ENCODE data around the gene TEKT5.
"Not testable (repeated sequence)": the region's sequence is repeated elsewhere in the genome, so short reads cannot be mapped to it uniquely, and the experiment has no call there.

Gene TEKT5

GRCh38 chr16:10656618-10657017, 38.1 kb downstream of the TEKT5 start:
- H3K4me1 ChIP-seq (ENCODE audit: control insufficient read depth in 1 of 2, insufficient read depth in 2 of 2, low read length in 2 of 2): no peaks in the 10 kb centered on the region
- no peaks in the 10 kb centered on the region for H3K27me3 ChIP-seq (ENCODE audit: low read depth, low read length)
- H3K27ac ChIP-seq (ENCODE audit: low read length): no peak overlapping the region
- no peak overlapping the region for H3K4me3 ChIP-seq (ENCODE audit: low read depth in 1 of 2, low read length in 2 of 2)
- no peaks in the 10 kb centered on the region for H3K36me3 ChIP-seq (ENCODE audit: control insufficient read depth in 1 of 2, insufficient read depth in 2 of 2, low read length in 2 of 2)
- no peaks in the 10 kb centered on the region for H3K9me3 ChIP-seq (ENCODE audit: control insufficient read depth in 1 of 2, low read length in 2 of 2)

GRCh38 chr16:10655415-10655977, 39.2 kb downstream of the TEKT5 start:
- Histone ChIP-seq H3K9me3 (ENCODE audit: control insufficient read depth in 1 of 2, low read length in 2 of 2) (no peaks in the 10 kb centered on the region), H3K27me3 (ENCODE audit: low read depth, low read length) (no peaks in the 10 kb centered on the region), H3K36me3 (ENCODE audit: control insufficient read depth in 1 of 2, insufficient read depth in 2 of 2, low read length in 2 of 2) (no peaks in the 10 kb centered on the region), H3K4me1 (ENCODE audit: control insufficient read depth in 1 of 2, insufficient read depth in 2 of 2, low read length in 2 of 2) (no peaks in the 10 kb centered on the region), H3K27ac (ENCODE audit: low read length) (no peak overlapping the region), H3K4me3 (ENCODE audit: low read depth in 1 of 2, low read length in 2 of 2) (no peak overlapping the region)

- Histone ChIP-seq H3K27ac (ENCODE audit: low read length) (no peak overlapping the region), H3K4me3 (ENCODE audit: low read depth in 1 of 2, low read length in 2 of 2) (no peak overlapping the region), H3K4me1 (ENCODE audit: control insufficient read depth in 1 of 2, insufficient read depth in 2 of 2, low read length in 2 of 2) (no peaks in the 10 kb centered on the region), H3K36me3 (ENCODE audit: control insufficient read depth in 1 of 2, insufficient read depth in 2 of 2, low read length in 2 of 2) (no peaks in the 10 kb centered on the region), H3K9me3 (ENCODE audit: control insufficient read depth in 1 of 2, low read length in 2 of 2) (no peaks in the 10 kb centered on the region), H3K27me3 (ENCODE audit: low read depth, low read length) (no peaks in the 10 kb centered on the region)
Measured at GRCh38 chr16:10654592-10655414, 39.9 kb downstream of the TEKT5 start.

GRCh38 chr16:10652730-10653590, 41.8 kb downstream of the TEKT5 start:
- Histone ChIP-seq H3K4me1 (ENCODE audit: control insufficient read depth in 1 of 2, insufficient read depth in 2 of 2, low read length in 2 of 2) (no peaks in the 10 kb centered on the region), H3K27me3 (ENCODE audit: low read depth, low read length) (no peaks in the 10 kb centered on the region), H3K27ac (ENCODE audit: low read length) (no peak overlapping the region), H3K36me3 (ENCODE audit: control insufficient read depth in 1 of 2, insufficient read depth in 2 of 2, low read length in 2 of 2) (no peaks in the 10 kb centered on the region), H3K4me3 (ENCODE audit: low read depth in 1 of 2, low read length in 2 of 2) (no peak overlapping the region), H3K9me3 (ENCODE audit: control insufficient read depth in 1 of 2, low read length in 2 of 2) (no peaks in the 10 kb centered on the region)

GRCh38 chr16:10649098-10649497, 45.6 kb downstream of the TEKT5 start:
- H3K4me3 ChIP-seq (ENCODE audit: low read depth in 1 of 2, low read length in 2 of 2); H3K9me3 ChIP-seq (ENCODE audit: control insufficient read depth in 1 of 2, low read length in 2 of 2); H3K36me3 ChIP-seq (ENCODE audit: control insufficient read depth in 1 of 2, insufficient read depth in 2 of 2, low read length in 2 of 2); H3K4me1 ChIP-seq (ENCODE audit: control insufficient read depth in 1 of 2, insufficient read depth in 2 of 2, low read length in 2 of 2); H3K27ac ChIP-seq (ENCODE audit: low read length); H3K27me3 ChIP-seq (ENCODE audit: low read depth, low read length): not testable (repeated sequence)

- H3K4me1 ChIP-seq (ENCODE audit: control insufficient read depth in 1 of 2, insufficient read depth in 2 of 2, low read length in 2 of 2): no peaks in the 10 kb centered on the region
- H3K36me3 ChIP-seq (ENCODE audit: control insufficient read depth in 1 of 2, insufficient read depth in 2 of 2, low read length in 2 of 2): no peaks in the 10 kb centered on the region
- H3K9me3 ChIP-seq (ENCODE audit: control insufficient read depth in 1 of 2, low read length in 2 of 2): no peaks in the 10 kb centered on the region
- H3K27ac ChIP-seq (ENCODE audit: low read length): no peak overlapping the region
- H3K27me3 ChIP-seq (ENCODE audit: low read depth, low read length): no peaks in the 10 kb centered on the region
- no peak overlapping the region for H3K4me3 ChIP-seq (ENCODE audit: low read depth in 1 of 2, low read length in 2 of 2)
Measured at GRCh38 chr16:10647721-10648296, 46.9 kb downstream of the TEKT5 start.

GRCh38 chr16:10647264-10647720, 47.4 kb downstream of the TEKT5 start:
- no peaks in the 10 kb centered on the region for H3K4me1 ChIP-seq (ENCODE audit: control insufficient read depth in 1 of 2, insufficient read depth in 2 of 2, low read length in 2 of 2)

GRCh38 chr16:10646581-10647263, 48.0 kb downstream of the TEKT5 start:
- Histone ChIP-seq H3K36me3 (ENCODE audit: control insufficient read depth in 1 of 2, insufficient read depth in 2 of 2, low read length in 2 of 2) (no peaks in the 10 kb centered on the region), H3K4me3 (ENCODE audit: low read depth in 1 of 2, low read length in 2 of 2) (no peak overlapping the region), H3K27me3 (ENCODE audit: low read depth, low read length) (no peaks in the 10 kb centered on the region), H3K9me3 (ENCODE audit: control insufficient read depth in 1 of 2, low read length in 2 of 2) (no peaks in the 10 kb centered on the region), H3K4me1 (ENCODE audit: control insufficient read depth in 1 of 2, insufficient read depth in 2 of 2, low read length in 2 of 2) (no peaks in the 10 kb centered on the region), H3K27ac (ENCODE audit: low read length) (no peak overlapping the region)

More at GRCh38 chr16:10647264-10647720, 47.4 kb downstream of the TEKT5 start:
- H3K27ac ChIP-seq (ENCODE audit: low read length): no peak overlapping the region
- no peaks in the 10 kb centered on the region for H3K27me3 ChIP-seq (ENCODE audit: low read depth, low read length)
- no peak overlapping the region for H3K4me3 ChIP-seq (ENCODE audit: low read depth in 1 of 2, low read length in 2 of 2)
- no peaks in the 10 kb centered on the region for H3K9me3 ChIP-seq (ENCODE audit: control insufficient read depth in 1 of 2, low read length in 2 of 2)
- H3K36me3 ChIP-seq (ENCODE audit: control insufficient read depth in 1 of 2, insufficient read depth in 2 of 2, low read length in 2 of 2): no peaks in the 10 kb centered on the region

GRCh38 chr16:10646228-10646580, 48.5 kb downstream of the TEKT5 start:
- H3K36me3 ChIP-seq (ENCODE audit: control insufficient read depth in 1 of 2, insufficient read depth in 2 of 2, low read length in 2 of 2): no peaks in the 10 kb centered on the region
- no peaks in the 10 kb centered on the region for H3K9me3 ChIP-seq (ENCODE audit: control insufficient read depth in 1 of 2, low read length in 2 of 2)
- H3K27me3 ChIP-seq (ENCODE audit: low read depth, low read length): no peaks in the 10 kb centered on the region
- H3K4me1 ChIP-seq (ENCODE audit: control insufficient read depth in 1 of 2, insufficient read depth in 2 of 2, low read length in 2 of 2): no peaks in the 10 kb centered on the region
- H3K27ac ChIP-seq (ENCODE audit: low read length): no peak overlapping the region
- no peak overlapping the region for H3K4me3 ChIP-seq (ENCODE audit: low read depth in 1 of 2, low read length in 2 of 2)

GRCh38 chr16:10644092-10644491, 50.6 kb downstream of the TEKT5 start:
- Histone ChIP-seq H3K4me1 (ENCODE audit: control insufficient read depth in 1 of 2, insufficient read depth in 2 of 2, low read length in 2 of 2) (no peaks in the 10 kb centered on the region), H3K9me3 (ENCODE audit: control insufficient read depth in 1 of 2, low read length in 2 of 2) (no peaks in the 10 kb centered on the region), H3K27me3 (ENCODE audit: low read depth, low read length) (no peaks in the 10 kb centered on the region), H3K36me3 (ENCODE audit: control insufficient read depth in 1 of 2, insufficient read depth in 2 of 2, low read length in 2 of 2) (no peaks in the 10 kb centered on the region), H3K4me3 (ENCODE audit: low read depth in 1 of 2, low read length in 2 of 2) (no peak overlapping the region), H3K27ac (ENCODE audit: low read length) (no peak overlapping the region)

- H3K4me3 ChIP-seq (ENCODE audit: low read depth in 1 of 2, low read length in 2 of 2): no peak overlapping the region
- H3K27me3 ChIP-seq (ENCODE audit: low read depth, low read length): no peaks in the 10 kb centered on the region
- no peak overlapping the region for H3K27ac ChIP-seq (ENCODE audit: low read length)
- H3K9me3 ChIP-seq (ENCODE audit: control insufficient read depth in 1 of 2, low read length in 2 of 2): no peaks in the 10 kb centered on the region
- no peaks in the 10 kb centered on the region for H3K4me1 ChIP-seq (ENCODE audit: control insufficient read depth in 1 of 2, insufficient read depth in 2 of 2, low read length in 2 of 2)
- no peaks in the 10 kb centered on the region for H3K36me3 ChIP-seq (ENCODE audit: control insufficient read depth in 1 of 2, insufficient read depth in 2 of 2, low read length in 2 of 2)
Measured at GRCh38 chr16:10642964-10643363, 51.8 kb downstream of the TEKT5 start.
